HEK293T (cell line): ENCODE data around the gene DKKL1.

Experiments used
- ARNT ChIP-seq: fragments of 450-650 bp; IDR thresholded peaks from 2 replicates; pipeline ENCODE4 v1.6.1; 2017; ENCODE audit warnings: mild to moderate bottlenecking
- FOXA1 ChIP-seq: fragments of 450-650 bp; IDR thresholded peaks from 2 replicates; pipeline ENCODE4 v1.6.1; 2016; ENCODE audit warnings: mild to moderate bottlenecking
- HDGF ChIP-seq: fragments of 450-650 bp; IDR thresholded peaks from 2 replicates; pipeline ENCODE4 v1.6.1; 2017; ENCODE audit warnings: antibody characterized with exemption, borderline replicate concordance
- SP1 ChIP-seq: fragments of 450-650 bp; IDR thresholded peaks from 2 replicates; pipeline ENCODE4 v1.6.1; 2017
- ZNF384 ChIP-seq: fragments of 450-650 bp; IDR thresholded peaks from 2 replicates; pipeline ENCODE4 v1.6.1; 2016
- TF ChIP-seq, protein P1 (sequence below): fragments of 450-650 bp; IDR thresholded peaks from 2 replicates; pipeline ENCODE4 v1.6.1; 2016

GRCh38 chr19:49415102-49415809 lies 51.6 kb downstream of the DKKL1 start:
- TF ChIP-seq, protein P1, sequence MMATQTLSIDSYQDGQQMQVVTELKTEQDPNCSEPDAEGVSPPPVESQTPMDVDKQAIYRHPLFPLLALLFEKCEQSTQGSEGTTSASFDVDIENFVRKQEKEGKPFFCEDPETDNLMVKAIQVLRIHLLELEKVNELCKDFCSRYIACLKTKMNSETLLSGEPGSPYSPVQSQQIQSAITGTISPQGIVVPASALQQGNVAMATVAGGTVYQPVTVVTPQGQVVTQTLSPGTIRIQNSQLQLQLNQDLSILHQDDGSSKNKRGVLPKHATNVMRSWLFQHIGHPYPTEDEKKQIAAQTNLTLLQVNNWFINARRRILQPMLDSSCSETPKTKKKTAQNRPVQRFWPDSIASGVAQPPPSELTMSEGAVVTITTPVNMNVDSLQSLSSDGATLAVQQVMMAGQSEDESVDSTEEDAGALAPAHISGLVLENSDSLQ = no peak
- TF ChIP-seq ZNF384 = no peak
- no peak for TF ChIP-seq HDGF
- no peak for TF ChIP-seq FOXA1
- TF ChIP-seq SP1 = no peak
- no peak for TF ChIP-seq ARNT
